Stimulated activated CD4-positive, alpha-beta T cell treated with anti-CD3 and anti-CD28 coated beads, Interleukin-12 subunit alpha, Interleukin-12 subunit beta, amount 100 ng/mL, for 4 hours (primary cell): ENCODE results near the gene TSPY3.
"Not testable (repeated sequence)": the region's sequence is repeated elsewhere in the genome, so short reads cannot be mapped to it uniquely, and the experiment has no call there.

Source experiments
- DNase-seq: peaks from one replicate; pipeline ENCODE4 v3.0.0-alpha.2; 2020

The TSPY3 gene

GRCh38 chrY:9398121-9398520, at the start of gene TSPY3:
TSPY3 (plus strand) TSS chrY:9398421; CDS start chrY:9398467, 46 bp downstream.
- DNase-seq = not testable (repeated sequence)

GRCh38 chrY:9357497-9357896, 40.7 kb upstream of the TSPY3 start, which contains the start of gene TSPY8:
TSPY8 (plus strand) TSS chrY:9357797; CDS start chrY:9357843, 46 bp downstream.
- DNase-seq = not testable (repeated sequence)

- DNase-seq = not testable (repeated sequence)
Measured at GRCh38 chrY:9396527-9396926, 1.7 kb upstream of the TSPY3 start.
